Measurements from ENCODE around the gene TYRO3.

DNA sequence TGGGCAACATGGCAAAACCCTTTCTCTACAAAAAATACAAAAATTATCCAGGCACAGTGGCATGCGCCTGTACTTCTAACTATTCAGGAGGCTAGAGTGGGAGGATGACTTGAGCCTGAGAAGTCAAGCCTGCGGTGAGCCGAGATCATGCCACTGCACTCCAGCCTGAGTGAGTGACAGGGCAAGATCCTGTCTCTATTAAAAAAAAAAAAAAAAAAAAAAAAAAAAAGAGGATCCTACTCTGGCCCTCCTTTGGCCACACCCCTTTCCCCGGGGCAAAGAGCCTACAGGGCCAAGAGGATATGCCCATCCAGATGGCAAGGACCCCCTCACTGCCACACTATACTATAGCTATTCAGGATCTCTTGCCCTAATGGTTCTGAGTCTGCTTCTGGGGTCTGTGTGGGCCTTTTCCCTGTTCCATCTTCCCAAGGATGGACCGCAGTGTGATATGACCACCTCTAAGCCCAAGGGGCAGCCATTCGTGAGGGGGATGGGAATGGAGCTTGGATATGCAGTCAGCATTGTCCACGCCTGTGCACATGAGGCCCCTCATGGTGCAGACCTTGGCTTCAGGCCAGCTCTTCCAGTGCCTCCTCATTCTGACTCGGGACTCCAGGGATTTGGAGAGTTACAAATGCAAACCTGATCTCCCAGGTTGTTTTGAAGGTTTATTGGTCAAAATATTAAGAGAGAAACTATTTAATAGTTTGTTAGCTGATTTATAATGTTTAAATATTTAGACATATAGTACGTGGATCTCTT is 7.3 kb downstream of the TYRO3 start:
- TF ChIP-seq CTCF (conservative IDR thresholded peaks at IDR 0.05; ENCODE audit: low read length) (no peak), EZH2phosphoT487 (IDR thresholded peaks at IDR 0.05; ENCODE audit: borderline replicate concordance, low read depth, low read length) (no peak)

Measured in OCI-LY7 (cell line).